Measurements from ENCODE around the gene PTPN3.

DNA sequence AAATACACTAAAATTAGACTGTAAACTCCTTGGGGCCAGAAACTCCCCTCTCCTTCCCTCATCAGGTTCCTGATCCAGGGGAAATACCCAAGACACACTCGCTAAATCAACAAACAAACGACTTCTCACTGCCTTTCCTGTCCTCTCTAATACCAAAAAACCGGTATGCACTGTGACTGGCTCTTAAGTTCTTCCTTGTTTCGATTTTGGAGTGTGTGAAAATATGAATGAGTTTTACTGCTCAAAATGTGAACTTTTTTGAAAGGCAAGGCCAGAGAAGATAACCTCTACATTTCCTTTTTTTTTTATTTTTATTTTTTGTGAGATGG lies 96.2 kb downstream of the PTPN3 start:
- TF ChIP-seq, protein P1, sequence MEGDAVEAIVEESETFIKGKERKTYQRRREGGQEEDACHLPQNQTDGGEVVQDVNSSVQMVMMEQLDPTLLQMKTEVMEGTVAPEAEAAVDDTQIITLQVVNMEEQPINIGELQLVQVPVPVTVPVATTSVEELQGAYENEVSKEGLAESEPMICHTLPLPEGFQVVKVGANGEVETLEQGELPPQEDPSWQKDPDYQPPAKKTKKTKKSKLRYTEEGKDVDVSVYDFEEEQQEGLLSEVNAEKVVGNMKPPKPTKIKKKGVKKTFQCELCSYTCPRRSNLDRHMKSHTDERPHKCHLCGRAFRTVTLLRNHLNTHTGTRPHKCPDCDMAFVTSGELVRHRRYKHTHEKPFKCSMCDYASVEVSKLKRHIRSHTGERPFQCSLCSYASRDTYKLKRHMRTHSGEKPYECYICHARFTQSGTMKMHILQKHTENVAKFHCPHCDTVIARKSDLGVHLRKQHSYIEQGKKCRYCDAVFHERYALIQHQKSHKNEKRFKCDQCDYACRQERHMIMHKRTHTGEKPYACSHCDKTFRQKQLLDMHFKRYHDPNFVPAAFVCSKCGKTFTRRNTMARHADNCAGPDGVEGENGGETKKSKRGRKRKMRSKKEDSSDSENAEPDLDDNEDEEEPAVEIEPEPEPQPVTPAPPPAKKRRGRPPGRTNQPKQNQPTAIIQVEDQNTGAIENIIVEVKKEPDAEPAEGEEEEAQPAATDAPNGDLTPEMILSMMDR (IDR thresholded peaks at IDR 0.05), result no peak
- no peak for TF ChIP-seq POLR2A (IDR thresholded peaks at IDR 0.05)

Data from esophagus squamous epithelium (tissue), 4 donors.